Chondrocyte (in vitro differentiated cells): ENCODE data around the gene TNFSF9. TPM values are rescaled to one million over a fixed set of nuclear protein-coding genes. Genes with fewer than 3 reads are reported as not detected.

Source experiments
- DNase-seq: peaks from one replicate; pipeline ENCODE4 v3.0.0; 2021; ENCODE audit warnings: mixed read lengths, low spot score
- H3K27ac Mint-ChIP-seq: one replicate; pipeline ENCODE4 v1.8.0; 2021; ENCODE audit warnings: mild to moderate bottlenecking, moderate library complexity, mixed read lengths; ENCODE audit not compliant: unreplicated experiment
- H3K27me3 Mint-ChIP-seq: 2 replicates; pipeline ENCODE4 v1.8.0; 2021; ENCODE audit warnings: low read depth, mixed read lengths
- H3K36me3 Mint-ChIP-seq: 2 replicates; pipeline ENCODE4 v1.8.0; 2021; ENCODE audit warnings: low read depth, mixed read lengths
- H3K4me1 Mint-ChIP-seq: 2 replicates; pipeline ENCODE4 v1.8.0; 2021; ENCODE audit warnings: low read depth, mild to moderate bottlenecking, mixed read lengths
- H3K4me3 Mint-ChIP-seq: one replicate; pipeline ENCODE4 v1.8.0; 2021; ENCODE audit warnings: mild to moderate bottlenecking, moderate library complexity, mixed read lengths; ENCODE audit not compliant: unreplicated experiment
- H3K9me3 Mint-ChIP-seq: 2 replicates; pipeline ENCODE4 v1.8.0; 2021; ENCODE audit warnings: low read depth, mixed read lengths
- CTCF ChIP-seq: fragments of 200-600 bp; sonication (generic); IDR thresholded peaks from 2 replicates; pipeline ENCODE4 v1.5.0; 2021; ENCODE audit warnings: antibody characterized with exemption, mild to moderate bottlenecking, moderate library complexity
- total RNA-seq: library from RNA; stranded (reverse); gene quantifications from 3 replicates; pipeline ENCODE4 v1.2.1, GENCODE V29; 2021

Gene TNFSF9
- total RNA-seq, 1 donor from 2014 or later, result 5.9 TPM

GRCh38 chr19:6529937-6530385, 865 bp upstream of the TNFSF9 start:
- Mint-ChIP-seq H3K27me3 (peaks cover 7% of the 10 kb centered on the region), H3K4me1 (peaks cover 34% of the 10 kb centered on the region), H3K4me3 (peak overlapping the region; percentile 95), H3K36me3 (peaks cover under 1% of the 10 kb centered on the region), H3K9me3 (no peaks in the 10 kb centered on the region), H3K27ac (peak overlapping the region; percentile 97)
- no peak for TF ChIP-seq CTCF
- no peak for DNase-seq

- H3K9me3 Mint-ChIP-seq, result no peaks in the 10 kb centered on the region
- DNase-seq, result no peak
- no peak for TF ChIP-seq CTCF
- H3K27ac Mint-ChIP-seq, result peak overlapping the region; percentile 71
- peaks cover 34% of the 10 kb centered on the region for H3K4me1 Mint-ChIP-seq
- peak overlapping the region; percentile 95 for H3K4me3 Mint-ChIP-seq
- H3K27me3 Mint-ChIP-seq, result peaks cover 7% of the 10 kb centered on the region
- H3K36me3 Mint-ChIP-seq, result peaks cover 6% of the 10 kb centered on the region
These were observed 533 bp downstream of the TNFSF9 start for GRCh38 chr19:6531163-6531955.

GRCh38 chr19:6531956-6532243, 1.1 kb downstream of the TNFSF9 start:
- Mint-ChIP-seq H3K27ac (peak overlapping the region; percentile 71), H3K9me3 (no peaks in the 10 kb centered on the region), H3K36me3 (peaks cover 6% of the 10 kb centered on the region), H3K27me3 (peaks cover 7% of the 10 kb centered on the region), H3K4me3 (peak overlapping the region; percentile 95), H3K4me1 (peaks cover 34% of the 10 kb centered on the region)
- TF ChIP-seq CTCF, result no peak
- DNase-seq, result no peak

GRCh38 chr19:6532244-6532999, 1.6 kb downstream of the TNFSF9 start:
- Mint-ChIP-seq H3K4me1 (peaks cover 34% of the 10 kb centered on the region), H3K36me3 (peaks cover 6% of the 10 kb centered on the region), H3K27me3 (peaks cover 7% of the 10 kb centered on the region), H3K9me3 (no peaks in the 10 kb centered on the region), H3K27ac (no peak overlapping the region), H3K4me3 (peak overlapping the region; percentile 95)
- DNase-seq, result no peak
- no peak for TF ChIP-seq CTCF

- Mint-ChIP-seq H3K4me3 (peak overlapping the region; percentile 68), H3K9me3 (no peaks in the 10 kb centered on the region), H3K4me1 (peaks cover 34% of the 10 kb centered on the region), H3K27me3 (peaks cover 7% of the 10 kb centered on the region), H3K36me3 (peaks cover 6% of the 10 kb centered on the region), H3K27ac (no peak overlapping the region)
- no peak for TF ChIP-seq CTCF
- no peak for DNase-seq
These were observed 2.1 kb downstream of the TNFSF9 start for GRCh38 chr19:6533000-6533328.
